Esophagus (tissue), 2 donors: Measurements from ENCODE around the gene CCDC177. TPM values are rescaled to one million over a fixed set of nuclear protein-coding genes. Genes with fewer than 3 reads are reported as not detected.

Source experiments
- H3K27ac ChIP-seq, 2 donors: one replicate each; pipeline ENCODE4 v1.5.1; 2013; ENCODE audit warnings: low read depth in 2 of 2, mild to moderate bottlenecking in 2 of 2, inconsistent platforms in 1 of 2, low read length in 1 of 2, moderate library complexity in 1 of 2
- H3K27me3 ChIP-seq, 2 donors: one replicate each; pipeline ENCODE4 v1.6.1; 2013; ENCODE audit warnings: low read length in 2 of 2, control low read depth in 1 of 2, mild to moderate bottlenecking in 1 of 2; ENCODE audit not compliant: insufficient read depth in 2 of 2, control insufficient read depth in 1 of 2
- H3K36me3 ChIP-seq, 2 donors: one replicate each; pipeline ENCODE4 v1.6.1; 2013; ENCODE audit warnings: low read length in 1 of 2; ENCODE audit not compliant: control insufficient read depth in 2 of 2, insufficient read depth in 2 of 2
- H3K4me1 ChIP-seq, 2 donors: one replicate each; pipeline ENCODE4 v1.6.1; 2013; ENCODE audit warnings: low read length in 1 of 2; ENCODE audit not compliant: control insufficient read depth in 2 of 2, insufficient read depth in 2 of 2
- H3K4me3 ChIP-seq, 2 donors: one replicate each; pipeline ENCODE4 v1.5.1; 2013; ENCODE audit warnings: low read length in 2 of 2, mild to moderate bottlenecking in 2 of 2, low read depth in 1 of 2, moderate library complexity in 1 of 2
- H3K9me3 ChIP-seq, 2 donors: one replicate each; pipeline ENCODE4 v1.6.1; 2013; ENCODE audit warnings: mild to moderate bottlenecking in 2 of 2, low read depth in 1 of 2, low read length in 1 of 2, moderate library complexity in 1 of 2; ENCODE audit not compliant: control insufficient read depth in 2 of 2, insufficient read depth in 1 of 2
- WGBS, 2 donors: extraction: QIAGEN DNeasy Blood & Tissue Kit; methylation state at CpG; one replicate each; pipeline ENCODE4 v1.1.7; 2013; 5-methylcytosine and 5-hydroxymethylcytosine counted together
- polyA plus RNA-seq, 2 donors: library from polyadenylated mRNA; stranded (reverse); fragments of 200-250 nt; gene quantifications; one replicate each; pipeline ENCODE4 v1.2.3, GENCODE V29; 2013
- donor health status: healthy with polysubstance abuse.
- donor health status: Bipolar disorder and iron deficiency.

Gene CCDC177
- polyA plus RNA-seq, 2 donors = 0.01 to 0.04 TPM

GRCh38 chr14:69538766-69539165 lies 35.9 kb downstream of the CCDC177 start:
- Histone ChIP-seq H3K4me3 (no peak overlapping the region), H3K9me3 (peaks cover 0 to 2% of the 10 kb centered on the region in 2 donors), H3K4me1 (no peaks in the 10 kb centered on the region), H3K36me3 (no peaks in the 10 kb centered on the region), H3K27ac (no peak overlapping the region), H3K27me3 (no peaks in the 10 kb centered on the region)
- WGBS, 2 donors = 91 to 94% methylated on average over 1 of the region's 1 CpG

- 60 to 62% methylated on average over 1 of the region's 1 CpG for WGBS, 2 donors
- Histone ChIP-seq H3K4me1 (peaks cover 3 to 6% of the 10 kb centered on the region in 2 donors), H3K9me3 (peaks cover 0 to 2% of the 10 kb centered on the region in 2 donors), H3K27ac (no peak overlapping the region), H3K36me3 (no peaks in the 10 kb centered on the region), H3K4me3 (no peak overlapping the region), H3K27me3 (no peaks in the 10 kb centered on the region)
These were observed 36.8 kb downstream of the CCDC177 start for GRCh38 chr14:69537900-69538299.

- no peak overlapping the region for H3K4me3 ChIP-seq
- H3K36me3 ChIP-seq = no peaks in the 10 kb centered on the region
- no peak overlapping the region for H3K27ac ChIP-seq
These were observed 37.7 kb downstream of the CCDC177 start for GRCh38 chr14:69536971-69537370.

GRCh38 chr14:69535230-69535848 lies 39.3 kb downstream of the CCDC177 start:
- H3K4me1 ChIP-seq = peaks cover 3 to 9% of the 10 kb centered on the region in 2 donors
- H3K27me3 ChIP-seq = no peaks in the 10 kb centered on the region
- H3K27ac ChIP-seq = no peak overlapping the region
- H3K9me3 ChIP-seq = peaks cover 0 to 2% of the 10 kb centered on the region in 2 donors
- 3 to 4% methylated on average over 4 of the region's 4 CpGs for WGBS, 2 donors
- no peaks in the 10 kb centered on the region for H3K36me3 ChIP-seq
- H3K4me3 ChIP-seq = no peak overlapping the region

More at GRCh38 chr14:69536971-69537370, 37.7 kb downstream of the CCDC177 start:
- Histone ChIP-seq H3K9me3 (peaks cover 0 to 2% of the 10 kb centered on the region in 2 donors), H3K27me3 (no peaks in the 10 kb centered on the region), H3K4me1 (peaks cover 3 to 9% of the 10 kb centered on the region in 2 donors)

- peak overlapping the region; percentile 69 to 81 for H3K27ac ChIP-seq
- 39 to 41% methylated on average over 3 of the region's 3 CpGs for WGBS, 2 donors
- no peaks in the 10 kb centered on the region for H3K9me3 ChIP-seq
- no peaks in the 10 kb centered on the region for H3K27me3 ChIP-seq
- H3K4me3 ChIP-seq = no peak overlapping the region
- peaks cover 3 to 9% of the 10 kb centered on the region in 2 donors for H3K4me1 ChIP-seq
- no peaks in the 10 kb centered on the region for H3K36me3 ChIP-seq
These were observed 41.9 kb downstream of the CCDC177 start for GRCh38 chr14:69532561-69533340.

- 54 to 64% methylated on average over 3 of the region's 3 CpGs for WGBS, 2 donors
- no peak overlapping the region for H3K4me3 ChIP-seq
- H3K9me3 ChIP-seq = no peaks in the 10 kb centered on the region
- no peak overlapping the region for H3K27ac ChIP-seq
- peaks cover 3 to 9% of the 10 kb centered on the region in 2 donors for H3K4me1 ChIP-seq
- no peaks in the 10 kb centered on the region for H3K36me3 ChIP-seq
- H3K27me3 ChIP-seq = no peaks in the 10 kb centered on the region
These were observed 43.5 kb downstream of the CCDC177 start for GRCh38 chr14:69531135-69531534.

GRCh38 chr14:69530095-69530494 lies 44.6 kb downstream of the CCDC177 start:
- 61 to 64% methylated on average over 4 of the region's 4 CpGs for WGBS, 2 donors
- Histone ChIP-seq H3K4me3 (no peak overlapping the region), H3K4me1 (peaks cover 3 to 9% of the 10 kb centered on the region in 2 donors), H3K9me3 (no peaks in the 10 kb centered on the region), H3K27ac (no peak overlapping the region), H3K27me3 (no peaks in the 10 kb centered on the region), H3K36me3 (no peaks in the 10 kb centered on the region)

- 85 to 87% methylated on average over 3 of the region's 3 CpGs for WGBS, 2 donors
- H3K27ac ChIP-seq = no peak overlapping the region
These were observed 45.1 kb downstream of the CCDC177 start for GRCh38 chr14:69529563-69529962.

GRCh38 chr14:69528930-69529329 lies 45.7 kb downstream of the CCDC177 start:
- Histone ChIP-seq H3K27me3 (no peaks in the 10 kb centered on the region), H3K9me3 (no peaks in the 10 kb centered on the region), H3K36me3 (no peaks in the 10 kb centered on the region), H3K27ac (no peak overlapping the region), H3K4me1 (peaks cover 3 to 9% of the 10 kb centered on the region in 2 donors), H3K4me3 (no peak overlapping the region)
- 91 to 94% methylated on average over 5 of the region's 5 CpGs for WGBS, 2 donors

More at GRCh38 chr14:69529563-69529962, 45.1 kb downstream of the CCDC177 start:
- Histone ChIP-seq H3K36me3 (no peaks in the 10 kb centered on the region), H3K9me3 (no peaks in the 10 kb centered on the region), H3K27me3 (no peaks in the 10 kb centered on the region), H3K4me3 (no peak overlapping the region), H3K4me1 (peaks cover 3 to 9% of the 10 kb centered on the region in 2 donors)
